GM23248 (cell line): ENCODE results near the gene SLIT3. TPM values are rescaled to one million over a fixed set of nuclear protein-coding genes. Genes with fewer than 3 reads are reported as not detected.
"Not testable (repeated sequence)": the region's sequence is repeated elsewhere in the genome, so short reads cannot be mapped to it uniquely, and the experiment has no call there.

ENCODE experiments used
- DNase-seq: peaks from one replicate; pipeline ENCODE4 v3.0.0-alpha.2; 2015
- H2AFZ ChIP-seq: fragments of 200-600 bp; sonication (generic); 2 replicates; pipeline ENCODE4 v1.6.1; 2016; ENCODE audit warnings: antibody characterized with exemption
- H3F3A ChIP-seq: fragments of 200-600 bp; sonication (generic); 2 replicates; pipeline ENCODE4 v1.6.1; 2016; ENCODE audit warnings: mild to moderate bottlenecking, antibody characterized with exemption, mixed run types; ENCODE audit not compliant: insufficient read depth
- H3K27ac ChIP-seq: fragments of 200-600 bp; sonication (generic); 2 replicates; pipeline ENCODE4 v1.5.1; 2016; ENCODE audit warnings: mild to moderate bottlenecking
- H3K27me3 ChIP-seq: fragments of 200-600 bp; sonication (generic); replicated peaks from 2 replicates; pipeline ENCODE4 v1.6.1; 2016; ENCODE audit warnings: mild to moderate bottlenecking; ENCODE audit not compliant: insufficient read depth
- H3K36me3 ChIP-seq: fragments of 200-600 bp; sonication (generic); 2 replicates; pipeline ENCODE4 v1.6.1; 2016; ENCODE audit warnings: low read depth, mild to moderate bottlenecking
- H3K4me1 ChIP-seq: fragments of 200-600 bp; sonication (generic); 2 replicates; pipeline ENCODE4 v1.6.1; 2016; ENCODE audit warnings: mild to moderate bottlenecking; ENCODE audit not compliant: insufficient read depth
- H3K4me2 ChIP-seq: fragments of 200-600 bp; sonication (generic); one replicate; pipeline ENCODE4 v1.6.1; 2016; ENCODE audit warnings: mild to moderate bottlenecking; ENCODE audit not compliant: unreplicated experiment
- H3K4me3 ChIP-seq: fragments of 200-600 bp; sonication (generic); 2 replicates; pipeline ENCODE4 v1.5.1; 2016; ENCODE audit warnings: mild to moderate bottlenecking
- H3K79me2 ChIP-seq: fragments of 200-600 bp; sonication (generic); 2 replicates; pipeline ENCODE4 v1.6.1; 2016; ENCODE audit warnings: mild to moderate bottlenecking; ENCODE audit not compliant: insufficient read depth
- H3K9ac ChIP-seq: fragments of 200-600 bp; sonication (generic); 2 replicates; pipeline ENCODE4 v1.6.1; 2016; ENCODE audit warnings: mild to moderate bottlenecking
- H3K9me2 ChIP-seq: fragments of 200-600 bp; sonication (generic); 2 replicates; pipeline ENCODE4 v1.6.1; 2016; ENCODE audit warnings: mixed run types, mild to moderate bottlenecking, moderate library complexity; ENCODE audit not compliant: insufficient read depth
- H3K9me3 ChIP-seq: fragments of 200-600 bp; sonication (generic); one replicate; pipeline ENCODE4 v1.6.1; 2017; ENCODE audit warnings: low read depth
- H4K20me1 ChIP-seq: fragments of 200-600 bp; sonication (generic); 2 replicates; pipeline ENCODE4 v1.6.0; 2016; ENCODE audit not compliant: insufficient read depth
- EZH2 ChIP-seq: fragments of 200-600 bp; sonication (generic); IDR thresholded peaks from 2 replicates; pipeline ENCODE4 v1.6.1; 2018; ENCODE audit warnings: antibody characterized with exemption, mild to moderate bottlenecking; ENCODE audit not compliant: insufficient read depth, poor library complexity, severe bottlenecking
- EZH2phosphoT487 ChIP-seq: fragments of 200-600 bp; sonication (generic); IDR thresholded peaks from 2 replicates; pipeline ENCODE4 v1.6.1; 2018; ENCODE audit warnings: antibody characterized with exemption, moderate library complexity, mild to moderate bottlenecking, low read depth; ENCODE audit not compliant: insufficient read depth
- WGBS, 2 experiments: methylation state at CpG; one replicate each; pipeline ENCODE4 v1.1.6; 2015 to 2017; ENCODE audit warnings: low lambda C conversion rate in 2 of 2, low coverage in 1 of 2; ENCODE audit errors: missing lambda C conversion rate in 2 of 2; 5-methylcytosine and 5-hydroxymethylcytosine counted together
- in situ Hi-C: fragments of 300-500 bp; cut with MboI; formaldehyde crosslinking; loops from 2 replicates; pipeline ENCODE4 v1.15.0; 2020
- polyA plus RNA-seq: library from polyadenylated mRNA; unstranded; fragments of >200 nt; fragmentation: Nextera tagmentation; extraction: Ambion mirVana; gene quantifications from 2 replicates; pipeline ENCODE4 v1.2.1, GENCODE V29; 2016
- total RNA-seq: library from RNA; depleted of rRNA; stranded (reverse); fragments of >200 nt; shearing (Covaris generic); gene quantifications from 2 replicates; pipeline ENCODE4 v1.2.3, GENCODE V29; 2014

SLIT3 gene
- total and polyA plus RNA-seq, 2 experiments from 2014 or later: 61.9 to 100 TPM

GRCh38 chr5:168648016-168648415, 652.9 kb downstream of the SLIT3 start:
- in situ Hi-C loops: no loop called here
- 95 to 97% methylated on average over 1 of the region's 1 CpG for WGBS, 2 experiments
- no peak for DNase-seq
- peaks cover 21% of the 10 kb centered on the region for H3K4me1 ChIP-seq
- no peaks in the 10 kb centered on the region for H3K27me3 ChIP-seq
- no peak overlapping the region for H3K27ac ChIP-seq
- H3K9me3 ChIP-seq: no peaks in the 10 kb centered on the region
- H3K4me3 ChIP-seq: no peak overlapping the region
- H3K4me2 ChIP-seq: no peak overlapping the region
- no peaks in the 10 kb centered on the region for H3K36me3 ChIP-seq
- no peak for TF ChIP-seq EZH2
- no peak for TF ChIP-seq EZH2phosphoT487
- H3K9ac ChIP-seq: no peak overlapping the region
- H3K9me2 ChIP-seq: no peaks in the 10 kb centered on the region
- peaks cover 14% of the 10 kb centered on the region for H3F3A ChIP-seq
- no peak overlapping the region for H2AFZ ChIP-seq
- H3K79me2 ChIP-seq: no peaks in the 10 kb centered on the region
- no peaks in the 10 kb centered on the region for H4K20me1 ChIP-seq

GRCh38 chr5:168647083-168647482, 653.9 kb downstream of the SLIT3 start:
- Histone ChIP-seq H3K36me3 (no peaks in the 10 kb centered on the region), H3K27me3 (no peaks in the 10 kb centered on the region), H3K9me3 (no peaks in the 10 kb centered on the region), H3K9me2 (no peaks in the 10 kb centered on the region), H3K4me1 (peaks cover 19% of the 10 kb centered on the region), H3K4me2 (peak overlapping the region; percentile 39), H2AFZ (no peak overlapping the region), H4K20me1 (no peaks in the 10 kb centered on the region), H3K9ac (no peak overlapping the region), H3F3A (peaks cover 13% of the 10 kb centered on the region), H3K79me2 (no peaks in the 10 kb centered on the region), H3K27ac (peak overlapping the region; percentile 45), H3K4me3 (no peak overlapping the region)
- DNase-seq: peak; percentile 81
- TF ChIP-seq EZH2phosphoT487 (0 out of 2 replicates have a peak, but pooled peaks have one; percentile 37), EZH2 (no peak)
- in situ Hi-C loops: no loop called here

GRCh38 chr5:168646335-168646734, 654.6 kb downstream of the SLIT3 start:
- H3K9me3 ChIP-seq: no peaks in the 10 kb centered on the region
- WGBS, 2 experiments: 31 to 37% methylated on average over 5 of the region's 5 CpGs
- no peak overlapping the region for H3K4me2 ChIP-seq
- peak overlapping the region; percentile 45; the same call in 1 of the 2 replicates for H3K27ac ChIP-seq
- H3K9me2 ChIP-seq: no peaks in the 10 kb centered on the region
- H3F3A ChIP-seq: peaks cover 9% of the 10 kb centered on the region
- no peak for TF ChIP-seq EZH2
- TF ChIP-seq EZH2phosphoT487: no peak
- H3K4me1 ChIP-seq: peaks cover 12% of the 10 kb centered on the region
- H3K4me3 ChIP-seq: no peak overlapping the region
- H3K79me2 ChIP-seq: no peaks in the 10 kb centered on the region
- no peaks in the 10 kb centered on the region for H3K27me3 ChIP-seq
- in situ Hi-C loops: no loop called here
- no peaks in the 10 kb centered on the region for H3K36me3 ChIP-seq
- no peak overlapping the region for H3K9ac ChIP-seq
- no peaks in the 10 kb centered on the region for H4K20me1 ChIP-seq
- no peak for DNase-seq
- H2AFZ ChIP-seq: no peak overlapping the region

- in situ Hi-C loops: no loop called here
- Histone ChIP-seq H3K4me3 (no peak overlapping the region), H3K27ac (no peak overlapping the region), H2AFZ (no peak overlapping the region), H3K4me1 (peaks cover 9% of the 10 kb centered on the region), H4K20me1 (no peaks in the 10 kb centered on the region), H3F3A (peaks cover 9% of the 10 kb centered on the region), H3K36me3 (no peaks in the 10 kb centered on the region), H3K27me3 (no peaks in the 10 kb centered on the region), H3K79me2 (no peaks in the 10 kb centered on the region), H3K4me2 (no peak overlapping the region), H3K9ac (no peak overlapping the region), H3K9me3 (no peaks in the 10 kb centered on the region), H3K9me2 (no peaks in the 10 kb centered on the region)
- 83 to 89% methylated on average over 3 of the region's 3 CpGs for WGBS, 2 experiments
- TF ChIP-seq EZH2phosphoT487: no peak
- no peak for DNase-seq
These were observed 655.7 kb downstream of the SLIT3 start for GRCh38 chr5:168645195-168645594.

- Histone ChIP-seq H3K79me2 (no peaks in the 10 kb centered on the region), H3K4me2 (no peak overlapping the region), H3K36me3 (no peaks in the 10 kb centered on the region), H4K20me1 (no peaks in the 10 kb centered on the region), H3F3A (no peaks in the 10 kb centered on the region; the same call in 1 of the 2 replicates), H3K9me3 (no peaks in the 10 kb centered on the region), H3K27ac (no peak overlapping the region), H3K27me3 (no peaks in the 10 kb centered on the region), H2AFZ (no peak overlapping the region), H3K9ac (no peak overlapping the region), H3K4me1 (no peaks in the 10 kb centered on the region; the same call in 1 of the 2 replicates), H3K4me3 (no peak overlapping the region), H3K9me2 (no peaks in the 10 kb centered on the region)
- DNase-seq: no peak
- 0% methylated on average over 1 of the region's 1 CpG for WGBS, 2 experiments
- in situ Hi-C loops: no loop called here
- TF ChIP-seq EZH2phosphoT487: no peak
- TF ChIP-seq EZH2: no peak
These were observed 658.9 kb downstream of the SLIT3 start for GRCh38 chr5:168642019-168642418.

- H3K4me2 ChIP-seq, H3K36me3 ChIP-seq, H3K4me3 ChIP-seq, H3K9me3 ChIP-seq, H3F3A ChIP-seq, H3K4me1 ChIP-seq, H4K20me1 ChIP-seq, H3K9ac ChIP-seq, H3K27ac ChIP-seq, in situ Hi-C loops, H3K9me2 ChIP-seq, H3K79me2 ChIP-seq, H2AFZ ChIP-seq, H3K27me3 ChIP-seq, DNase-seq: not testable (repeated sequence)
- WGBS, 2 experiments: 72 to 75% methylated on average over 3 of the region's 3 CpGs
These were observed 662.1 kb downstream of the SLIT3 start for GRCh38 chr5:168638846-168639245.
